Measurements from ENCODE around the gene NKAIN2.
"Not testable (repeated sequence)": the region's sequence is repeated elsewhere in the genome, so short reads cannot be mapped to it uniquely, and the experiment has no call there.

The NKAIN2 gene

DNA sequence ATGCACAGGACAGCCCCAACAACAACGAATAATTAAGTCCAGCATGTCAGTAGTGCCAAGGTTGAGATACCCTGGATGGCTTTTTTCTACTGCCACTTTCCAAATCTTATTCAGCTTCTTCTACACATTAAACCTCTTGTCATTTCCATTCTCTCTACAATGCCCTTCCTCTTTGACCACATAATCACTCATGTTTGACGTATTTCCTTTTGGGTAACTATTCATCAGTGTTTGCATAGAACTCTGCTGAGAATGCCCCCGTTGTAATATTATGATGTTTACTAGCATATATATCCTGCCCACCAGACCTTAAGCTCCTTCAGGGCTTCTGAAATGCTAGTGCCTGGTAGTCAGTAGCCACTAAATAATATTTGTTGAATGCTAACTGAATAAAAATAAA, 643.3 kb downstream of the NKAIN2 start:
- DNase-seq = no peak

DNA sequence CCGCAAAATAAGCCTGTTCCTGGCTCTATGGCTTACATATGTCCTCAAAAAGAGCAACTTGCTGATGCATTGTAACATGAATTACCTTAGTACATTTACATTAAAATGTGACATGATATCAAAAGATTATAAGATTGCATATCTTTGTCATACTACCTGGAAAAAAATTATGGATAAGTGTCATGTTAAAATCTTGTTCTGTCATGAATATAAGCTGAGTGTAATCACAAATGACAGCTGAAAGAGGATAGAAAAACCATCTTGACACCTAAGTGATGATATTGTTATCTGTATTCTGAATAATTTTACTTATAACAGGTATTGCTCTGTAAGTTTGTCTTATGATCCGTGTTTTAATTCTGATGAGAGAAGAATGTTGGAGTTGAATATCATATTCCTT, 655.6 kb downstream of the NKAIN2 start:
- no peak for DNase-seq

DNA sequence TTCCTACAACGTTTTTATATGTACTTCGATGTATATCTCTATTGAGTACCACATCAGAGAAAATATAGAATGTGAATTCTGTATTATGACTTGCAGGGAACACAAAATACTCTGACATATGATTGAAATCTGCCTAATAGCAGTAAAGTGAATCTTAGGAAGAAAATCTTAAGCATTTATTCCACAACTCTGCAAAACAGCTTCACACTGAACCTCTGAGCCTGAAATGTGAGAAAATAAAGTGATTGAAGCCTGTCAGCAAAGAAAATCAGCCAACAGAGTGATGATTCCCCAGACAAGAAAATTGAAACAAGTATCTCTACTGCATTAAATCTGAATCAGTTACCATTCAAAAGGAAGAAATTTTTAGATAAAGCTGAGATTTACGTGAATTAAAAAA, 659.1 kb downstream of the NKAIN2 start:
- DNase-seq = no peak

DNA sequence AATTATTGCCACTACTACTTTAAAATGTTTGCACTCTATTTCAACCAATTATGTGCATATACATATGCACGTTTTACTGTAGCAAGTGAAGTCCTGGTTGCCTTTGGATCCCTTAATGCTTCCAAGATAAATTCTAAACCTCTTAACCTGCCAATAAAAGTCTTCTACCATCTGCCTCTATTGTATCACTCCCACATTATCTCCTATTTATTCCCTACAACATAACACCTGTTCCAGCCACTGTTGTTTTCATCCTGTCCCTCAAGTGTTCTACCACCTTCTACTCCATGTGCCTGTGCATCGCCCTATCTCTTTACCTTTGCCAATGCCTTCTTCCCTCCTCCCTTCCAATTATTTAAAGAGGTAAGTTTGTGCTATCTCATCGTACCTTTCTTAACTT, 659.6 kb downstream of the NKAIN2 start:
- no peak for DNase-seq

DNA sequence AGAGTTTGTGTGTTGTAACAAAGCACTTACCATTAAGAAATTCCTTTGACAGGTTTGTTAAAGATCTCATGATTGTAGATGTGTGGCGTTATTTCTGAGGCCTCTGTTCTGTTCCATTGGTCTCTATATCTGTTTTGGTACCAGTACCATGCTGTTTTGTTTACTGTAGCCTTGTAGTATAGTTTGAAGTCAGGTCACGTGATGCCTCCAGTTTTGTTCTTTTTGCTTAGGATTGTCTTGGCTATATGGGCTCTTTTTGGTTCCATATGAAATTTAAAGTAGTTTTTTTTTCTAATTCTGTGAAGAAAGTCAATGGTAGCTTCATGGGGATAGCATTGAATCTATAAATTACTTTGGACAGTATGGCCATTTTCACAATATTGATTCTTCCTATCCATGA, 660.9 kb downstream of the NKAIN2 start:
- not testable (repeated sequence) for DNase-seq

DNA sequence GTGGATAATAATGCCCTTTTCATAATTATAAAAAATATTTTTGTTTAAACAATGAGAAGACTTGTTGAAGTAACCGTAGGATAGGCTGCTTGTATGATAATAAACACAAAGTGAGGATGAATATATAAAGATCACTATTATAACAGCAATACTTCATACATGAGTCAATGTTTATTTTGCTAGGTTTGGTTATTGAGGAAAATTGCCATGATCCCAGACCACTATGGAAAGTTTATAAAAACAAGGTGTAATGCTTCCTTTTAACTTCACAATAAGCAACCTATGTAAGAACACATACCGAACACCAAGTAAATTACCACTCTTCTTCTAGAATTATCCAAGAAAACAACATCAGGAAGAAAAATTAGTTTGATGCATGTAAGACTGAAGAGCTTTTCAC, 663.3 kb downstream of the NKAIN2 start:
- DNase-seq = no peak

DNA sequence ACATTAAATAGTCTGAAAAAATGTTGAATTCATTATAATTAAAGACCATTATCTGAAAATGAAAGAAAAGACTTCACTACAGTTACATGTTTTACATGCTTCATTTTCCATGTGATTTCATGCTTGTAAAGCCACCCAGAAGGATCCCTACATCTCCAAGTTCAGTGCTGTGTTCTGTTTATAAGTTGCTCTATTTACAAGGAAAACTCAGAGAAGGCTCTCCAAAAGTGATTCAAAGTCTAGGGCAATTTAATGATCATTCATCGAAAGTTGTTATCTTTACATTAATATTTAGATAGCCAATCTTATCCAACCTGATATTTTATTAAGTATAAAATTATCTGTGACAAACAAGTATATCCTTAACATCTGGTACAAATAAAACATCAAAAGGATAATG, 663.7 kb downstream of the NKAIN2 start:
- DNase-seq = no peak

DNA sequence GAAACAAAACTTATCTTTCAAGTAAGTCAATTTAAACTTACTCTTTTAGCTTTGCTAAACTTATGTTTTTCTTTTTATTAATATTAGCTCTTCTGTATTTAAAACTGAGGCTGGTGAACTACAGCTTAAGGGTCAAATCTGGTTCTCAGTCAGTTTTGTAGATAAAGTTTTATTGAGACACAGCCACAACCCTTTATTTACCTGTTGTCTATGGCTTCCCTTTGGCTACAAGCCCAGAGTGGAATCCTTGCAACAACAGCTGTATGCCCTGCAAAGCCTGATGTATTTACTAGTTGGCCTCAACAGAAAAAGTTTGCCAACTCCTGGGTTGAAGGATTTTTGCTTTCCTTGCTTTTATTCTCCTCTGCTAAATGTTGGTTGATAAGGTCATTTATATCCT, 667.1 kb downstream of the NKAIN2 start:
- no peak for DNase-seq

DNA sequence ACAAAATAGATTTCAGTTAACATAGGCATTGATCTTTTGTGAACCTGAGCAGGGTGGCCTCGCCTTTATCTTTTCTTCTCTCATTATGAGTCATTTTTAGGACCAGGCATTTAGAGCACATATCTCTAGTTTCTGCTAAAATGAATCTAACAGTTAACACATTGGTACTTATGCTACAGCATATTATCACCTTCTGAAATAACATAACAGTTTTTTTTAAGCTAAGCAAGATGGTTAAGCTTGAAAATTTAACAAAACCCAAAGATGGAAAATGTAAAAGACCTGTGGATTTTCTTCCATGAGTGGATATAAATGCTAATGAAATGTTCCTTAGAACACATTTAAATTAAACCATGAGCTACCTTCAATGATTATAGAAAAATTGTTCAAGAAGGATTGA, 671.5 kb downstream of the NKAIN2 start:
- DNase-seq = no peak

DNA sequence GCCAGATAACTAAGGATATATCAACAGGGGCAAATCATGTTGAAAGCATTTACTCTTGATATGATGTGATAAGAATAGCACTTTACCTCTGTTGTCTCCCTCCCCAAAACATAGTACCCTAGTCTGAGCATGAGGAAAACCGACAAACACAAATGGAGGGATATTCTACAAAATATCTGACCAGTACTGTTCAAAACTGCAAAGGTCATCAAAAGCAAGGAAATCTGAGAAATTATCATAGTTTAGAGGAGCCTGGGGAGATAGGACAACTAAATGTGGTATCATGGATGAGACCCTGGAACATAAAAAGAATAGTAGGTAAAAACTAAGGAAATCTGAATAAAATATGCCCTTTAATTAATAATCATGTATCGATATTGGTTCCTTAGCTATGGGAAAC, 675.2 kb downstream of the NKAIN2 start:
- no peak for DNase-seq

DNA sequence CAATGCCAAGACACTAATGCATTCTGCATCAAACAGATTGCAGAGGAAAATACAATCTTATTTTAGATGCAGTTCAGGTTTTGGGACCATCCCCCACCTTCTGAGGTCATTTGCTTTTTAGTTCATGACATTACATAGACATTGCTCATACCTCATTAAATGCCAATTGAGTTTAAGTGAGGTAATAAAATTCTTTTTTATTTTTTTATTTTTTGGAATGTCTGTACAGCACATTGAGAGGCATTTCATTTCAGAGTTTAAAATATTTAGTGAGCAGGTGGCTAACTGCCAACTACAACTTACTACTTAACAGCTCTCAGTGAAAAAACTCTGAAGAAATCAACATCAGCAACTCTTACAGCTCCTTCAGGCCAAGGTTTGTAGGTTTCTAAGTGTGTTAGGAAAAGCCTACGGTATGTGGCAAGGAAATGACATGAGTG, 676.3 kb downstream of the NKAIN2 start:
- no peak for DNase-seq

DNA sequence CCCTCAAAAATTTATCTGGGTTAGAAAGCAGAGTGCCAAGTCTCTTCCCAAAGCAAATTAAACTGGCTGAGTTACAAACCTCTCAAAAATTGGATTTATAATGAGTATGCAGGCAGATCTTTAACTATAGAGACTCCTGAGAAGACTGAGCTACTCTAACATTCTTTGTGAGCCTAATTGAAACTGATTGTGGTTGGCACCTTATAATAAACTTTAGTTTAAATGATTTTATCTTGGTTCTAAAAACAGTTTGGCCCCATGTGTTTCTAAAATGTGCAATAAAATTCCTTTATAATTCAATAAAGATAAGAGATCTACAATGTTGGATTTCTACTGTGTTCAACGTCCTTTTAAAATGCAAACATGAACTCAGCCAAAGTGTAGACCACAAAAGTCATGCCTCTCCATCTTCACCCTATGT, 678.4 kb downstream of the NKAIN2 start:
- DNase-seq = no peak

DNA sequence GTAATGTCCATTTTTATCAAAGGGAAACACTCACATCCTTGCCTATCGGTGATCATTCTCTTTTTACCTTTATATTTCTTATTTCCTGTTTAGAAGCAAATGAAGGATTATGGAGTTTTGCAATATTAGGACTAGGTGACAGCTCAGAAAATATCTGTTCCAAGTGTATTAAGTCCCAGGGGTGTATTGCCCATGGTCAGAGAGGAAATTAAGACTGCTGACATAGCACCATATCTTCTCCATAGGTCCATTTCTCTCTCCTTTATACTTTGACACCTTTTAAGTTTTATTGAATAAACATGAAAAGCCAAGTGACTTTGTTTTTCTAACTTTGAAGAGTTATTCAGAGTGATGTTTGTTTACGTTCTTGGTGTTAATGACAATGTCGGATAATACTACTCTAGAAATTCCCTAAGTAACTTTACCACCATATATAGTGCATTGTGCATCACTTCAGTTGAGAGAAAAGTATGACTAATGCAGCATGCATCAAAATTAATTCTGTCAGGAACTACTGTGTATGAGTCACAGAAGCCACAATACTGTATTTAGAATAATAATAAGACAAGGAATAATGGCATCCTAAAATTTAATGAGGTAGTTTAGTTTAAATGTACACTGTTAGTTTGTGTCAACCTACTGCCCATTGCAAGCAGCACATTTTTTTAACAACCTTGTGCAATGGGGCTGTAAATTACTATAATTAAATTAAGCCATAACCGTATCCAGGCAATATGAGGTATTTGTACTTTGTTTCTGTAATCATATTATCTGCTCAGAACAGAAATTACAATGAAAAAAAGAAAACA, 684.2 kb downstream of the NKAIN2 start:
- no peak for DNase-seq

DNA sequence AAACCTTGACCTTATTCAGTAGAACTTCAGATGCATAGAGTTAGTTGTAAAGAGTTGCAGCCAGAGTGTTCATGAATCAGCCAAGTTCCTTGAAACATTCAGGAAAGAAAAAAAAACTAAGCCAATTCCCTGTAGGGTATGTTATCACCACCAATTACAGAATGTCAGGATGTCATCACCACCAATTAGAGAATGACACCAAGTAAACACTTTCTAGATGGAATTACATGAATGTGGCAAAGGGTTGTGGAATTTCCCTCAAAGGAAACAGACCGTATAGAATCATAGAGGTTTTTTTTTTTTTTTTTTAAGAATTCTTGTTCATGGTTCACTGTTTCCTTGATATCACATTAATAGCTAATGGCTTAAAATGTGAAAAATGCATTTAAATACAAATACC, 686.5 kb downstream of the NKAIN2 start:
- no peak for DNase-seq

DNA sequence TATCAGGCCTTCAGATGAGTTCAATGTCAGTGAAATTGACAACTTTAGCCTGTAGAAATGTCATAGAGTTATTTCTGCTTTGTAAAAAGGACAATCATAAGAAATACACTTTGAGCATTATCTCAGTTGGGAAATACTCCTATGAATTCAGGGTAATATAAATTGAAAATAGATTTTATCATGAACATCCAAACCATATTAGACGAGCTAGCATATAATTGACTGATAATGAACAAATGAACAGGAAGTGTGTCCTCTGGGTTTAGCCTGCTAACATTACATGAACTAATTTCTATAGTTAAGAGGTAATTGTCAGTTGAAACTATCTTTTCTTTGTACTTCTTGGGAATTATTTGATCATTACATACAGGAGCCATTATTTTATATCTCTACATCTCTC, 689.6 kb downstream of the NKAIN2 start:
- DNase-seq = no peak

DNA sequence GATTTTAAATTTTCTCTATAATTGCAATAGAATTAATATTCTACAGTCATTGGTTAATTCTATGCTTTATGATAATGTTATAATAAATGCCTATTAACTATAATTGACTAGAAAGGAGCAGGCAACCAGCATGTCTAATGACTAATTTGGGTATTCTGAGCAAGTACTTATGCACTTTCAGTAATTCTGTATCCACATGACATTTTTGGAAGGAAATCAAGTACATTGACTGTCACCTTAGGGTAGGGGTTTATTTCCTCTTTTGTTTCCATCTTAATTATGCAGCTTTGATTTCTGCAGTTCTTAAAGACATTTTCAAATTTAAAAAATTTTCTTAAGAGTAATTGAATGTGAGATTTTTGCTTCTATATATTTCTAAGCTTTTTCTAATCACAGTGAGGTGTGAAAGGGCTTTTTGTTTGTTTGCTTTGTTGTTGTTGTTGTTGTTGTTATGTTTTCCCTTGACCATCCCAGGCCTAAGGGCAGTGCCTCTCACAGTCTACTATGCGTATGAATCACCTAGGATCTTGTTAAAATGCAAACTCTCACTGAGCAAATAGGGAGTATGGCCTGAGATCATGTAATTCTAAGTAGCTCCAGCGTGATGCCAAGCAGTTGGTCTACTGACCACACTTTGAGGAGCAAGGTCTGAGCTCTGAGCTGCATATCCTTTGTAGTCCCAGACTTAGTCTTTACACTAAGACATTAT, 691.4 kb downstream of the NKAIN2 start:
- no peak for DNase-seq

DNA sequence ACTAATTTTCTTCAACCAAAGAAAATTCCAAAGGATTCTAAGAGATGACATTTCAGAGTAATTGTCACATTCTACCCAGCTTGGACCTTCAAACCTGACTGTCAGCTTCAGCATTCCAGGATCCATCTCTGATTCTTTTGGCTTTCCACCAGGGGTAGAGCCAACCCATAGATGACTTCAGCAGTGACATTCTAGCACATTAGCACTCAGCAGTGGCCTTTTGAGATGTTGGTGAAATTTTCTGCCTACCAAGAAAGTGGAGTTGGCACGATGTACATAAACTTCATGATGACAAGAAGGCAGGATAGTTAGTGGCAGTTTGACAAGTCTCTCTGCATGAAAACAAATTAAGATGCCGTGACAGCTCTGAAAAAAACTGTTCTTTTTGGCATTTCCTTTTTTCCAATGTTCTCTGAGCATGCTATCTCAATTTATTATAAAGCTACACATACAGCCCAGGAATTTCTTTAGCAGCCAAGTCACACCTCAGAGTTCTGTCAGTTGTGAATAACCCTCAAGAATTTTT, 692.1 kb downstream of the NKAIN2 start:
- no peak for DNase-seq

DNA sequence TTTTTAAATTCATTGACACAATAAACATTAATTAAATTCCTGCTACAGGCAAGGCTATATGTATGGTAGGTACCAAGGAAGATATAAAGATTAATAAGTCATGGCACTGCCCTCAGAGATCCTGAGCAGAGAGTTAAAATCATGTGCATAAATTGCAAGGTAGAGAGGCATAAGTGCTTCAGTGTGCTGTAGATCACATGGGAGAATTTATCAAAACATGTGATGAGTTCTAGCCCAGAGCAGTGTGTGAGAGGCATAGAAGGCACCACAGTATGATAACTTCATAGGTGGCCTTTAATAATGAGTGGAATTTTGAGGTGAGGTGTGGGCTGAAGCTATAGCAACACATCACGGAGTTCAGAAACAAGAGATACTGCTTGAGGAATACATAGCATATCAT, 692.7 kb downstream of the NKAIN2 start:
- no peak for DNase-seq

DNA sequence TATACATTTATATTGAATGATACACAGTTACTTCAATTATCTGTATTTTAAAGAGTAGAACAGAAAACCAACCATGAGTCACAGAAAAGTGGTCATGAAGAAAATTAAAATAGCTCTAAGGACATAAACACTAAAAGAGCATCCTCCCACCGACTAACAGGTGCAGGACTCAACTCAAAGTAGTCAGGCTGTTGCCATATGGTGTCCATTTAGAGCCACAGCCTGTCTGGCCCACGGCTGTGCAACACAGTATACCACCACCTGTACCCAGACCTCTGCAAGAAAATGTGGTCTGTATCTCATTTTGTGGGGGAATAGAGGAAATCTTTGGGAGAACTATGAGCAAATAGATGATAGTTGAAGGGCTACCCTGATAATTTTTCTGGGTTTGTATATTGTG, 708.8 kb downstream of the NKAIN2 start:
- no peak for DNase-seq

DNA sequence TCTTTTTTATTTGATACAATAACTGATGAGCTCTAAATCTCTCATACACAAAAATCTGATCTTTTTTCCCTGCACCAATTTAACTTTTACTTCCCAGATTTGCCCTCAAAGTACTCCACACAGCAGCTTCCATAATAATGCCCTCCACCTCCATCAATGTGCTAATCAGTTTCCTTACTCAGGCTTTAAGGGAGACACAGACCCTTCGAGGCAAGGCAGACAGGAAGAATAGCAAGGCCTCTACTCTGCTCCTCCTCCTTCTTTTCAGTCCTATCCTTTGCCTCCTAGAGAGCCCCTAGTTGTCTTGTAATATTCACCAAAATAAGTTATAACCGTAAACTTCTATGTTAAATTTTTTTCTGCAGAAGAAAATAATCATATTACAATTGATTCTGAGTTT, 713.7 kb downstream of the NKAIN2 start:
- DNase-seq = no peak

DNA sequence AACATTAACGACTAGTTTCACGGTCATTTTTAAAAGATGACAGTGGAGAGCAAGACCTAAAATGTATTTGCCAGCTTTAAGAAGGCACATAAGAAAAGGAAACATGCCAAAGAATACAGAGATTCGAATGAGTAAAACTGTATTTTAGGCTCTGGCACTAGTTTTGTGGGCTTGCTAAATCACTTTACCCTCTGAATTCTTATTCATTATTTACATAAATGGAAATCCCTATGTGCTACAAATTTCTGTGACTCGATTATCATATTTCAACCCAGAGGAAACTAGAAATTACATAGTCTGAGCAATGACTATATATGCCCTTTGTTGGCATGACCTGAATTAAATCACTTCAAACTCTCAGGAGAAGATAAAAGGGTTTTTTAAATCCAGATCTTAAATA, 716.8 kb downstream of the NKAIN2 start:
- DNase-seq = no peak

DNA sequence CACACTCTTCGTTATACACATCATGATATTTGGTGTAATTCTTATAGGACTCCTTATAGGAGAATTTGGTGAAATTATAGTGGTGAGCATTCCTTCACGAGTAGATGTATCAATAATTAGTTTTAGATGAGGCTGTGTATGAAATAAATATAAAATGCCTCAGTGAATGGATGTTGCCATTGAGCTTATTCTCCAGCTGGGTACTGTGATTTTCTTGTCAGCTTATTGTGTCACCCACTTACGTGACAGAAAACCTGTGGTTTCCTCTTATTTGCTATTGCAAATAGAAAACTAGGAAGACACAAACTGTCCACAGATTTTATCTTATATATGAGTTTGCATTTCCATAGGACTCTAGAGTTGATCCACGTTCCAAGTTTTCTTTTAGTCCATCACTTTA, 718.7 kb downstream of the NKAIN2 start:
- DNase-seq = no peak

DNA sequence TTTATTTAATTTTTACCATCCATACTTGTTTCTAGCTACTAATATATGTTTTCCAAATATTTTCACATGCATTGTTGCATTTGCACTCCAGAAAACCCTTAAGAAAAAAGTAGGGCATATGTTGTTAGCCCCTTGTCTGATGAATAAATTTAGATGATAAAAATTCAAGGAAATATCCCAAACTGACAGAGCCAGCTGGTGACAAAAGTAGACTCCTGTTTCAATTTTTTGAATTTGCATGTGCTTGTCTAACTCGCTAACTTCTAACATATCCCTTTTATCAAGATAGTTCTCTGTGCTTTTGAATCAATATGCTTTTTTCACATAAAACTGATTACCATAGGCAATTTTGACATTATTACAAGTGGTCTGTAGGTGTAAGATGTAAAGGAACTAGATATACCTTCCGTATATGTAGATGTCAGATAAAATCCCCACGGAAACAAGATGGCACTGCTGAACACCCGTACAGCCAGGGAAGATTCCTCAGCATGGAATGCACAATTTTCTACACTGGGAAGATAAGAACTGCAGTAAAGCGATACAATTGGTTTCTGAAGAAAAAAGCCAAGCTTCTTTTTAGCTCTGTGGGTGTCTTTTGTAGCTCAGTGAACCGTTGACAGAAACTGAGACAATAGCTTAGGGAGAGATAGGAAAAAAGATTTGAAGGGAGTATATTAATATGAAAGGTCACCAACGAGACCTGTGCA, 721.0 kb downstream of the NKAIN2 start:
- no peak for DNase-seq

DNA sequence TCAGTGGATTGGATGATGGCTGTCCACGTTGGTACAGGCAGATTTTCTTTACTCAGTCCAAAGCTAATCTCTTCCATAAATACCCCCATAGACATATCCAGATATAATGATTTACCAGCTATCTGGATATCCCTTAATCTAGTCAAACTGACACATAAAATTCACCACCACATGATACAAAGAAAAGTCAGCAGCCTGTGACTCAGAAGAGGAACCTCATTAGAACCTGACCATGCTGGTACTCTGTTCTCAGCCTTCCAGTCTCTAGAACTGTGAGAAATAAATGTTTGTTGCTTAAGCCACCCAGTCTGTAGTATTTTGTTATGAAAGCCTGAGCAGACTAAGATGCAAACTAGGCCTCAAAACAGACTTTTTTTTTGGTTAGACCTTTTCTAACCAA, 727.3 kb downstream of the NKAIN2 start:
- DNase-seq = no peak

Measured in activated gamma-delta T cell (primary cell).